LHCN-M2 (cell line): Measurements from ENCODE around the gene TNNT3. TPM values are rescaled to one million over a fixed set of nuclear protein-coding genes. Genes with fewer than 3 reads are reported as not detected.
A peak's percentile ranks its signal among the peaks of the same experiment; 100 is the strongest.

ENCODE experiments used
- DNase-seq: peaks from one replicate; pipeline ENCODE4 v3.0.0-alpha.2; 2012; ENCODE audit warnings: low read depth
- total RNA-seq: library from RNA; depleted of rRNA; stranded (reverse); fragments of >200 nt; gene quantifications from 2 replicates; pipeline ENCODE4 v1.2.3, GENCODE V29; 2014

The TNNT3 gene
- total RNA-seq, 1 experiment from 2014 or later: 1.9 TPM

GRCh38 chr11:1896923-1897322 is 22.6 kb upstream of the TNNT3 start:
- DNase-seq: no peak

- no peak for DNase-seq
Measured at GRCh38 chr11:1899090-1899489, 20.4 kb upstream of the TNNT3 start.

DNA sequence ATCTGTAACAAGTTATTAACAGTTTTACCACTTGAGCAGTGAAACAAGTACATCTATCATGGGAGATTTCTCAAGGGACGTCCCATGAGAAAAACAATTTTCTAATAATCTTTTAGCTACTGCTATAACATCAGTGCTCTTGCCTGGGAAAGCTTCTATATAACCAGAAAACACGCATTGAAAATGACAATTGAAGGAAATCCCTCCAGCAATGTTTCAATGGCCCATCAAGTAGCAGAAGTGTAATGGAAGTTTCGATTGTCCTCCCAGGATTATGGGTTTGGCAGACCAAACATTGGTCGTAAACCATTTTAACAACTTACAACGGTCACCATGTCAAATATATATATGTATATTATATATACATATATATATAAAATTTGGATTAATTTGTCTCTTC is 19.8 kb upstream of the TNNT3 start:
- no peak for DNase-seq

- no peak for DNase-seq
Measured at GRCh38 chr11:1906181-1906580, 13.3 kb upstream of the TNNT3 start.

GRCh38 chr11:1906611-1907423 is 12.7 kb upstream of the TNNT3 start:
- no peak for DNase-seq

DNA sequence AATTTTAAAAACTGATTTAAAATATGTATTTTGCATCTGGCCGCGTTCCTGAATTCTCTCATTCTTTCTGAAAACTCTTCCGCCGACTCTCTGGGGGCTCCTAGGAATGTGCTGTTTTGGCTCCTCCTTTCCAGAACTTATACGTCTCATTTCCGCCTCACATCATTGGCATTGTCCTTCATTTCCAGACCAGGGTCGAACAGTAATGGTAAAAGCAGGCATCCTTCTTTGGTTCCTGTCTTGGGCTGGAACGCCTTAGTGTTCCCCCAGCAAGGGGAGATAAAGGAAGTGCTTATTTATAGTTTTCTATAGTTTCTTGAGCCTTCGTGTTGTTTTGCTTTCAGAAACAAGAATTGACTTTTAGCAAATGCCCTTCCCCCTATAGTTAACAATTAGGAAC is 10.9 kb upstream of the TNNT3 start:
- DNase-seq: no peak

DNA sequence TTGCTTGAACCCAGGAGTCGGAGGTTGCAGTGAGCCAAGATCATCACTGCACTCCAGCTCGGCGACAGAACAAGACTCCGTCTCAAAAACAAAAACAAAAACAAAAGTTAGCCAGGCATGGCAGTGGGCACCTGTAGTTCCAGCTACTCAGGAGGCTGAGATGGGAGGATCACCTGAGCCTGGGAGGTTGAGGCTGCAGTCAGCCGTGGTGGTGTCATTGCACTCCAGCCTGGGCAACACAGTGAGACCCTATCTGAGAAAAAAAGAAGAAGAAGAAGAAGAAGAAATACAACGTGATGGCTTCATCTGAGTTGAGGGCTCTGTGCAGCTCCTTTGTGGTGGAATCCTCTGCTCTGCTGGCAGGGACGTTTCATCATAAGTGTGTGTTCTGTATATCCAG is 10.0 kb upstream of the TNNT3 start:
- no peak for DNase-seq

- DNase-seq: no peak
Measured at GRCh38 chr11:1912289-1912878, 7.1 kb upstream of the TNNT3 start.

GRCh38 chr11:1913271-1914060 is 6.0 kb upstream of the TNNT3 start:
- DNase-seq: no peak

- no peak for DNase-seq
Measured at GRCh38 chr11:1915795-1916131, 3.7 kb upstream of the TNNT3 start.

- DNase-seq: peak; percentile 15
Measured at GRCh38 chr11:1916132-1916985, 3.1 kb upstream of the TNNT3 start.

- peak; percentile 57 for DNase-seq
Measured at GRCh38 chr11:1916986-1917522, 2.4 kb upstream of the TNNT3 start.

- peak; percentile 31 for DNase-seq
Measured at GRCh38 chr11:1917523-1918435, 1.7 kb upstream of the TNNT3 start.

DNA sequence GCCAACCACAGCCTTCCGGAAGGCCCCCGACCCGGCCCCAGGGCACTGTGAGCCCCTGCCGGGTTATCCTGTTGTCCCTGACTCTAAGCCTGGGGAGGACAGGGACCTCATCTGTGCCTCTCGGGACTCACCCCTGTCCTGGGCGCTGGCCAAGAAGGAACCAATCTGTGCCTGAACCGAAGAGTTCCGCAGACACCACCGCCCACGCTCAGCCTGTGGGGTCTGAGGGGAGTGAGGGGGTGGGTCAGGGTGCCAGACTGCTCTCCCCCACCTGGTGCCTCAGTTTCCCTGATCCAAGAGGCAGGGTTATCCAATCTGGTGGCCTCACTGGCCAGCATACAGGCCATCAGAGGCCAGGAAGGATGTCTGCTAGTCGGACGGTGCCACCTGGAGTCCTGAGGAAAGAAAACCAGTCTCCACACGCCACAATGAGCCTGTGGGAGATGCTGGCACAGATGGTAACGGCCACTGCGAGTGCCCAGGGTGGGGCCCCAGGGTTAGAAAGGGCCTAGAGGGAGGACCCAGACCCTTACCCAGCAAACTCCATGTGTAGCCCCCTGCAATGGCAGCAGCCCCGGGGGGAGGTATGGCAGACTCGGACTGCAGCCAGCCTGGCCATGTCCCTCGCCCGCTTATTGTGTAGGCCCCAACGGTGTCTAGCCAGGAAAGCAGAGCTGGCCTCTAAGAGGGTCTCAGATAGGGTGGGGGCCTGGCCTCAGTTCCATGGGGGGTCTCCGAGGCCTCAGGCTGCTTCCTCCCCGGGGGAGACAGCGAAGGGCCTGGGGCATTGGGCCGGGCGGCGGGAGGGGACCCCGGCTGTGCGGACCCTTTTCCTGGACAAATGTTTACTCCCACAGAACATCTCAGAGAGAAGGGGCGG is 827 bp upstream of the TNNT3 start:
- no peak for DNase-seq

- DNase-seq: no peak
Measured at GRCh38 chr11:1920128-1920908, 815 bp downstream of the TNNT3 start.

DNA sequence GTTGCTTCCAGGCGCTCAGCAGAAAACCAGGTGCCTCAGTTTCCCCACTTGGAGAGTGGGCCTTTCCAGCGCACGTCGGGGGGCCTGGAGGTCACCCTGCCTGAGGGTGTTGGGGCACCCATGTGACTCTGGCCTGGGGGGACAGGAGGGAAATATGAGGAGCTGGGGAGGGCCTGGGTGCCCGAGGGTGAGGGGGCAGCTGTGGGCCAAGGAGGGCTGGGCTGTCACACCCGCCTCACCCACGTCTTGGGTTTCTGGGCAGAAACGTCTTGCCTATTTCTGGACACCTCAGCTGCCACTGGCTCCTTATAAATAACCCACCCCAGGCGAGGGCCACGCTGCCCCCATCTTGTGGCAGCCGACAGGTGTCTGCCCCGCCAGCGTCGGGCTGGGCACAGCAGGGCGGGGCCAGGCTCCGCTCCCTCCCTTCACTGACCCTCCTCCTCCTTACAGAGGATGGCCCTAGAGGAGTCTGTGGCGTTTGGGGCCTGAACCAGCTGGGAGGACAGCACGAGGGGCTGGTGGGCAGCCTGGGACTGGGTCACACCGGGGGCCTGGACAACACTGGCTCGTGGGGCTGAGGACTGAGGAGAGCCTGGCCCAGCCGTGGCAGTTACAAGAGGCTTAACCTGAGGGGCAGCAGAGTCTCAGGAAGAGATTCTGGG is 1.5 kb downstream of the TNNT3 start:
- peak; percentile 40 for DNase-seq

DNA sequence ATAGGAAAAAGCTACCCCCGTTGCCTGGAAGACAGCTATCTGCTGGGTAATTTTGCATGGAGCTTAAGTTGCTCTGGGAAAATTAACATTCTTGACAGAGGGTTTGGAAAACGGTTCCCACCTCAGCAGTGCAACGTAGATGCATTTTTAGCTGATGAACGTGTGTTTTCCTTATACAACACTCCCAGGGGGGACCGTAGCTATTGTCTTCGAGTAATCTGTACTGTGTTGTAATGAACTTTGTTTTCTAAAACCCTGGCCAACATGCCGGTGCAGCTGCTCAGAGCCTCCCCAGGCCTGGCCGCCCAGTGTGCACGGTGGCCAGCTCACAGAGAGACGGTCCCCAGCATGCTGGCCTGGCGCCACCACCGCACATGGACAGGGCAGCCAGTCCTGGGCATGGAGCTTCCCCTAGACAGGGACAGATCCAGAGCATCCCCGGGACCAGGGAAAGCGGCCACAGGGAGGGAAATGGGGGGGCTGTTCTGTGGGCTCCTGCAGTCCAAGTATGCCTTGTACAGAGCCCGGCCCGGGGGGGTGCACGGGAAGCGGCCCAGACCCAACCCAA is 2.2 kb downstream of the TNNT3 start:
- DNase-seq: peak; percentile 64
